NCI-H1048 (cell line): ENCODE measurements around the gene HOXD9.
A peak's percentile ranks its signal among the peaks of the same experiment; 100 is the strongest.

Experiments used
- DNase-seq: peaks from one replicate; lab custom pipeline; 2025; lab: John Stamatoyannopoulos, UW

HOXD9 gene

DNA sequence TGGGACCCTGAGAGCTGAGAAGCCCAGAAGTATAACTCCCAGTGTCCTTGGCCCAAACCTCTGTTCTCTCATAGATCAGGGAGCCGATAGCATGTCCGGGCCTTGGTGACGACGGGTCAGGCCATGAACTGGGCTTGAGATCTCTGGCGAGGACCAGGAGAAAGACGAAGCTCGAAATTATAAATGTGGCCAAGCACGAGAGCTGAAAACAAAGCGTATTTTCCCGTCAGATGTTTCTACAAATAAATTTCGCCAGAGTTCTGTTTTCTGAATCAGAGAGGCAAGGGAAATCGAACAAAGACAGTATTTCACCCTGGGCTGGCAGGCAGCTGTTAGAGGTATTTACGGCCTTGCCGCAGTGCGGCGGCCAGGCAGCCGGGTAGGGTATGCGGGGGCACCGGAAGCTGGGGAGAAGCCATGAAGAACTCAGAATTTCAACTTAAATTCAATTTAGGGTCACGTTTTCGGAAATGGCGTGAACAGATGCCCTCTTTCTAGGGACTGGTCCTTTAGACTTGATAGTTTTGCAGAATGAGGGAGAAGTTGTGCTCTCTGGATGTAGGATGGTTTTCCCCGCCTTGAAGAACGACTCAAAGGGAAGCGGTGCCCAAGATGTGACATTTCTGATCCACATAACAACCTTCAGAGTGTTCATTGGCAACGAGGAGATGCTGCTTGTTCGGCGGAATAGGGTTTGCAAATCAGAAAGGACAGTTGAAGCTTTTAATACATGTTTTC, 16.6 kb downstream of the HOXD9 start:
- DNase-seq: no peak

DNA sequence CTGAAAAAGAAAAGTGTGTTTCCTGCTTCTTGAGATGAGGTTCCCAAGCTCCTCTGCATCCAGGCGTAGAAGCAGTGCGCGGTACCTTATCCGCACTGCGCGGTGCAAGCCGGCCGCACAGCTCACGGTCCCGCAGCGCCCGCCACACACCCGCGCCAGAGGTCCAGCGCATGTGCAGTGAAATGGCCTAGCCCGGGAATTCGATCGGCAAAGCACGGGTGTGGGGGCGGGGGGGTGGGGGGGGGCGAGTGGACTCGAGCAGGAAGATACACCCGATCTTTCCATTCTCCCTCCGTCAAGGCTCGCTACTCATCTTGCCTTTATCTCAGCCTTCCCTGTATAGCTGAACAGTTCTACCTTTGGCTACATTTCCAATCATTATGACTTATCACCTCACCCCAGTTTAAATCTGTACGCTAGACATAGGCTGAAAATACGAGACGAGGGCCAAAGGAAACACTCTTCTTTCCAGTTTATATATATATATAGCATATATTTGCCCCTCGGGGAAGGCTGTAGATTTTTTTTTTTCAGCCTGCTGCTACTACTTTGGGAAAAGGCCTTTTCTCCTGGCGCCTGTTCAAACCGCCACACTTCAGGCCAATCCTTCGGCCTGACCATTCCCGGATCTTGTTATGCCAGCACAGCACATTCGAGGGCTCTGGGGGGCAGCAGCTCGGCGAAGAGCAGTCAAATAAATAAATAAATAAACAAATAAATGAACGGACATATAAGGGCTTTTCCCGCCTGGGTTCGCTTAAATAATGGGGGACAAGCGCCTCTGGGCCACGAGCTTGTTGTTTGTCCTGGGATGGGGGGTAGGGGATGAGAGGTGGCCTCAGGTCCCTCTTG, 17.4 kb downstream of the HOXD9 start:
- no peak for DNase-seq

DNA sequence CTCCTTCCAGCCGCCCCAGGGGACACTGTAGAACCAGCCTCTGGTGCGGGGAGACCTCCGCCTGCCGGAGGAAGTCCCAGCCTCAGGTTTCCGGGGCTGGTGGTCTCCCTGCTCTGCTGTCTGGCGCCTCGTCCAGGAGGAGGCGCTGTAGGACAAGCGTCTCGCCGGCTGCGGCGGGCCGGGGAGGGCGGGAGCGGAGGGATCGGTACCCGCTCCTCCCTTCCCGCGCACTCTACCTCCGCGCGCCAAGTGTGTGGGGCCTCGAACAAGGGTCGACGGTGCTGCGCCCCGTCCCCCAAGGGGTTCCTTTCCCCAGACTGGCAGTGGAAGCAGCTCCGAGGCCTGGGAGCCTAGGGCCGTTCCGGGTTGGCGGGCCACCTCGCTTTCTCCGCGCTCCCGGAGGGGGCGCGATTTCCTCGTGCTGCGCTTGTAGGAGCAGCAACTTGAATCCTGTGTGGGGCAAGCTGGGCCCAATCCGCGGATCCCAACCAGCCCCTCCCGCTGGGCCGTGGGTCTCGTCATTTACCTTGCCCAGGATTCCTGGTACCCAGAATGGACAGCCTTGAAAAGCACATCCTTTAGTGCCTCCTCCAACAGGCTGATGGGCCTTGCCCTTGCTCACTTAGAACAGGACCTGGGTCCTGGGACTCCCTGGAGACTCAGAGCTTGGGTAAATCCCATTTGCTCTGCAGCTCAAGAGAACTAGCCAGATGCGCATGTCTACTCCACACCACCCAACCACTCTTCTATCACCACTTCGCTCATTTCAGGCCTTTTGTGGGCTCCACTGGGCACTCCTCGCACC, 18.2 kb downstream of the HOXD9 start:
- peak; percentile 53 for DNase-seq

DNA sequence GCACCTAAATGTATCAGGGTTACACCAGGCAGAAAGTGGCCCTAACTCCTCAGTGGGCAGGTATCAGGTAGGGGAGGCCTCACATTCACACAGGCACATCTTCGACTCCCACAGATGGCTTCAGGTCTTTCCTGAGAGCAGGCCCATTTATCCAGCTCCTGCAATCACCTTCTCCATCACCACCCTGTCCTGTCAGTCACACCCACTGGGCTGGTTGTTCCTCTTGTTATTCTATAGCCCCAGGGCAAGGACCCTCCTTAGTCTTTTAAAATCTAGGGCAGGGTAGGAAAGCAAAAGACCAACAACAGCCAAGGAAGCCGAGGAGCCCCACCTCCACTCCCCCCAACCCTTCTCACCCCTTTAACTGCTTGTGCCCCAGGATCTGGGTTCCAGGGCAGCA, 19.8 kb downstream of the HOXD9 start:
- DNase-seq: no peak

DNA sequence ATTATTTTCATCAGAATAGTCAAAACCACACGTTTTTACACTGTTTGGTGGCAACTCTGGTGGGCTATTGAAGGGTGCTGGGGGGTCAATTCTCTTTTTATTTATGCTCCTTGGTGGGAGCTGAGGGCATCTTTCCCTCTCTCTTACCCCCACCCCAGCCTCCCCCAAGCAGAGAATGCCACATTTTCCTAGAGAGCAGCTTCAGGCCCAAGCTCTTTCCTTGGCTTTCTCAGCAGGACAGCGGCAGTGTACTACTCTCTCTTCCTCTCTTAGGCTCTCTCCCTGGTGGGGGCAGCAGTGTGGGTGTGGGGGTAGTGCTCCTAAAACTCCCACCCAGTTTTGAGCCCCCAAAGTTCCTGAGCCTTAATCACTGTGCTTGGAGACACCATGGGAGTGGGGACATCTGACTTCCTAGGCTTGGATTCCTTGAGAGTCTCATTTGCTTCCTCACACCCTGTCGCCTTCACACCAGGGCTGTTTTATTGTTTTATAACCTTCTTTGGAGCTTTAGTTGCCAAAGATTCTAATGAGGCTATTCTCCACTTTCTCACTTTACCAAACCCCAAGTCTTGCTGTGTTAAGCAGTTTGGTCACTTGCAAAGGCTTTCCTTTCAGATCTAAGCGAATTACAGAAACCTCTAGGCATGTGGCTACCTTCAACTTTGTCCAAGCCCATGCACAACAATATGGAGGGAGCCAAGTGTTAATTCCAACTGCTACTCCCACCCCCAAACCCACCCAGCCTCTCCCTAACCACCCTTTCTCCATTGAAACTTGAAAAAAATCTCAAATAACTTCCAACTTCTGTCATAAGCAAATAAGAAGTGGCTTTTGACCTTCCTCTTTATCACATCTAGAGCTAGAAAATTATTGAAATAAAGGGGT, 22.8 kb downstream of the HOXD9 start:
- DNase-seq: no peak

DNA sequence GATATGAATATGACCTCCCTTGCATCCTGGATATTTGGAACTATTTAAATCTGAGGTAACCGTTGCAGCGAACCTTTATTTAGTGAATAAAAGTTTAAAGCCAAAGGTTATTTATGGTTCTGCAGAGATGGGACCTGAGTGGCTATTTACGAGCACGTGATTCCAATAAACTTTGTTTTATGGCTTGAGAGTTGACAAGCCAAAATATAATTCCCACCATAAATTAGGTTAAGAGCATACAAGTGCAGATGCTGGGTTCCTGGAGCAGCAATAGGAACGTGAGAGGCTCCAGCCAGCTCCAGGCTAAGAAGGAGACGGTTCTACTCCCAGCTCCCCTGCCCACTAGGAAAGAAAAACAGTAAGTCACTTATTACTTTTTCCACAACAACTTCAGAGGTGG, 23.6 kb downstream of the HOXD9 start:
- DNase-seq: no peak

DNA sequence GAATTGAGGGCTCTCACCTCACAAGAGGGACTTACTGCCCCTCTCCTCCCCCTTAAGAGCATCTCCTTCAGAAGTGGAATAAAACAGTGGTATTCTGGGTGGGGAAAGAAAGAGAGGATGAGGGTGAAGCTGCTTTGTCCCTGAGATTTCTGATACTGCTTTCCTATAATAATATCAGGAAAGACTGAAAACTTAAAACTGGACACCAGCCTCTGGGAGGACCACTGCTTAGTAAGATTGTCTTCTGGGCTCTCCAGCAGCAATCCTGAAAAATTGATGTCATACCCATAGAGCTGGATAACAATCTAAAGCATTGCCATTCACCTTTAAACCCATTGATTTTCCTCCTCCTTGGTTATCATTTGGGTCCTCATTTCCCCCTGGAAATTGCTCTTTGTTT, 24.1 kb downstream of the HOXD9 start:
- no peak for DNase-seq

DNA sequence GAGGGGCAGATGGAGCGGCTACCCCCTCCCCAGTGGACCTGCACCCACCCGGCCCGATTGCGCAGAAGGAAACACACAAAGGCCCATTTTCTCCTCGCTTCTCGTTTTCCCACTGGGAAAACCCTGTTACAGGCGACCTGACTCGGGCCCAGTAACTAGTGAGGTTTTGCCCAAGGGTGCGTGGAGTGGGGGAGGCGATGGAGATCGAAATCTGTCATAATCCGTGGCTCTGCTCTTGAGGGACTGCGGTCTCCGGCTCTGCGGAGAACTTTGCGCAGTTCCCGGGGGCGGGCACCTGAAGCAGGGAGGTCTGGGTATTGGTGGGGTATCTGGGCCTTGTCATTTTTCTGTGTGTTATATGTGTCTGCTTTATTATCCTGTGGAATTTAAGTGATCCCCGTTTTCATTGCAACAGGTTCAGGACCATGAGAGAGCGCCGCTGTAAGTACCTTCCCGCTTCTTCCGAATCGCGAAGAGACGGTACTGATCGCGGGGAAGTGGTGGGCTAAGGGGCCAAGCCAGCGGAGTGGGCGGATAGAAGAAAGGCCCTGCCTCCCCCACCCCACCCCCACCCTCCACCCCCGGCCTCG, 24.8 kb downstream of the HOXD9 start:
- no peak for DNase-seq

DNA sequence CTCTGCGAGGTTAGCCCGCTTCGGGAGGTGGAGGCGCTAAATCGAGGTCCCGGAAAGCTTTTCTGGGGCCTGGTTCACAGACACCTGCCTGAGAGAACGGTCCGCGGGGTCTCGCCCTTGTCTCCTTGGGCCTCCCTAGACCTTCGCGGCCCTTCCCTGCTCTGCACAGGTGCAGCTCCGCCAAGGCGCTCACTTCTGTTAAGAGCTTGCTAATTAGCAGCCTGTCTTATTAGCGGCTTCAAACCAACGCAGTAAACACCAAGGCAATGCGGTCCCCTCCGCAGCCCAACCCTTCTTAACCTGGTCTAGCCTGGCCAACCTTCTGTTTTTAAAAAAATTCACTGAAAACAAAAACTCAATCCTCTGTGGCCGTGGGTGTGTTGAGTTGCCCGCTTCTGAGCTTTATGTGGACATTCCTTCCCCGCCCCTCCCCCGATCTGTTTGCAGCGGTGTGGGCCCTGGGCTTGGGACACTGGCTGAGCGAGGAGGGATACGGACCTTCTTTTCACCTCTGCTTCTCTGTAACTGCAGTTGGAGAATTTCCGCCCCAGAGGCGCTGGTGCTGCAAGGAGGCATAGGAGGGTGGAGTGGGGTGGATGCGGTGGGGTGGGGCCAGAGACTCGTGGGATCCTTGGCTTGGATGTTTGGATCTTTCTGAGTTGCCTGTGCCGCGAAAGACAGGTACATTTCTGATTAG, 25.4 kb downstream of the HOXD9 start:
- DNase-seq: no peak

DNA sequence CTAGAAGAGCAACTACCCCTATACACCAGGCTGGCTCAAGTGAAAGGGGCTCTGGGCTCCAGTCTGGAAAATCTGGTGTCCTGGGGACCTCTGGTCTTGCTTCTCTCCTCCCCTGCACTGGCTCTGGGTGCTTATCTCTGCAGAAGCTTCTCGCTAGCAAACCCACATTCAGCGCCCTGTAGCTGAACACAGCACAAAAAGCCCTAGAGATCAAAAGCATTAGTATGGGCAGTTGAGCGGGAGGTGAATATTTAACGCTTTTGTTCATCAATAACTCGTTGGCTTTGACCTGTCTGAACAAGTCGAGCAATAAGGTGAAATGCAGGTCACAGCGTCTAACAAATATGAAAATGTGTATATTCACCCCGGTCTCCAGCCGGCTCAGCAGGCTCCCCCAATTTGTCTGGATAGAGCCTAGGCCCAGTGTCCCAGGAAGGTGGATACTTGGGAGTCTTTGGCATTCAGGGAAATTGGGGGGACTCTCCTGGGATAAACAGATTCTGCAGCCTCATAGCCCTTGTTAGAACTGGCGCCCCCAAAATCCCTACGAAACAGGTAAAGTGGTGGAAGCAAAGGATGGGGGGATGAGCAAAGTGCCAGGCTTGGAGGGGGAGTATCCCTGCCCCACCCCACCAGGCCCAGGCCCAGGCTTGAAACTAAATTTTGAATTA, 26.4 kb downstream of the HOXD9 start:
- DNase-seq: no peak

DNA sequence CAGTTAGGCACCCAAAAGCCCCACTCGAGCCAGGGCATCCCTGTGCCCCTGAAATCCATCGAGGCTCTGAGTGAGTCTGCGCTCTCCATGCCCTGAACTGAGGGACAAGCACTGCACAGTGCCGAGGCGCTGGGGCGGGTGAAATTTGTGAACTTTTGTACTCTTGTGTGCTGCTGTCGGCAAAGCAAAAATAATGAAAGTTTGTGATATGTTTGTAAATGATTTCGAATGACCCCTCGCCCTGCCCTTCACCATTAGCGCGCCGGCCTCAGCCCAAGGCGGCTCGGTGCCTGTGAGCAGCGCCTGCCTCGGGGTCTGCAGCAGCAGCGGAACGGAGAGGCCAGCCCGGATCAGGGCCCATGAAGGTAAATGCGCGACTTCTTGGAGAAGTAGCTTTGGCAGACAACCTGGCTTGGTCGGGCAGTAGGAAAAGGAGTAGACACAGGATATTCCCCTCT, 27.0 kb downstream of the HOXD9 start:
- no peak for DNase-seq

DNA sequence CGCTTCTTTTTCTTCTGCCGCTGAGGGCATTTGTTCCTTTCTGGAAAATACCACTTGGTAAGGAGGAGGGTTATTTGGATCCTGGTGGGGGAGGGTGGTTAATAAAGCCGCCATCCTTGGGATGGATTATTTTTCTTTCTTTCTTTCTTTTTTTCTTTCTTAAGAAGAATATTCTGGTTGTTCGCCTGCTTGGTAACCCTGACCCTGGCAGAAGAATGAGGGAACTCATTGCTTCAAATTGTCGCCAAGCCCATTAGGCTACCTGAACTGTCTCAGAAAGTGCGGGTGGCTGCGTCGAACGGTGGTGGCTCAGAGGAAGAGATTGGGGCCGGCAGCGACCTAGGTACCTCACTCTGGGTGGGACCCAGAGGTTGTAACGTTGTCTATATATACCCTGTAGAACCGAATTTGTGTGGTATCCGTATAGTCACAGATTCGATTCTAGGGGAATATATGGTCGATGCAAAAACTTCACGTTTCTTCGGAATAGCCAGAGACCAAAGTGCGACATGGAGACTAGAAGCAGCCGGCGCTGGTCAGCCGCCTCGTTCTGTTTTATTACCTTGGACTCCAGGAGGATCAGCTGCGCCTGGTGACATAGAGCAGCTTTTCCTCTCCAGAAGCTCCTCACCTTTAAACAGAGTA, 27.5 kb downstream of the HOXD9 start:
- DNase-seq: no peak

DNA sequence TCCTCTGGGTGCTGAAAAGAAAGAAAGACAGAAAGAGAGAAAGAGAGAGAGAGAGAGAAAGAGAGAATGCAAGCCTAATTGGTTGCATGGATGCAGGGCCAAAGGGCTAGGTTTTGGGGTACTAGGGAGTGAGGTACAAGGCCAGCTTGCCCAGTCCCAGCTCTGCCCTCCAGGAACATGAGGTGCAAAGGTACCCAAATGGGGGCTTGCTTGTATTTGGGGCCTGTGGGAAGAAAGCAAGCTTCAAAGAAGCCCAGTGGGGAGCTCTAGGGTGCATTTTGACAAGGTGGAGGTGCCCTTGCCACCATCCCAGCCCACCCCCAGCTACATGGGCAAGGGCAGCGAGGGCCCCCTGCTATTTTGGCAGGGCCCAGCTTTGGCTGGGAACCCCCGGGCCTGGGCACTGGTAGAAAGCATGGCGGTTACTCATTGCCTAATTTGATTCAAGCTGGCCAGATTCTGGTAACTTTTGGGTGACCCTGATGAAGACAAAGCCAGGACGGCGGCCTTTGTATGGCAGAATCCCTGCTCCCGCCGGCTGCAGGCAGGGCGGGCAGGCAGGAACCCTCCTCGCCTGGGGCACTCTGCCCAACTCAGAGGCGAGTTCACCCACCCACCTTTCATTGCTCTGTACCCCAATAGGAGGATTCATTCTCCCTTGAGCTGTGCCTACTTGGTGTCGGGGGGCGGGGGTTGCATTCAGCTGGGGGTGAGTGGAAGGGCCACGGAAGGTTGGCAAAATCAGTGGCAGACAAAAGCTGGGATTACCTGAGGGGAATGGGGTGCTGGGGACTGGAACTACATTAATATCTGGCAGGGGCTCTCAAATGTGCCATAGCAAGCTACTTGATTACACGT, 28.3 kb downstream of the HOXD9 start:
- DNase-seq: no peak

DNA sequence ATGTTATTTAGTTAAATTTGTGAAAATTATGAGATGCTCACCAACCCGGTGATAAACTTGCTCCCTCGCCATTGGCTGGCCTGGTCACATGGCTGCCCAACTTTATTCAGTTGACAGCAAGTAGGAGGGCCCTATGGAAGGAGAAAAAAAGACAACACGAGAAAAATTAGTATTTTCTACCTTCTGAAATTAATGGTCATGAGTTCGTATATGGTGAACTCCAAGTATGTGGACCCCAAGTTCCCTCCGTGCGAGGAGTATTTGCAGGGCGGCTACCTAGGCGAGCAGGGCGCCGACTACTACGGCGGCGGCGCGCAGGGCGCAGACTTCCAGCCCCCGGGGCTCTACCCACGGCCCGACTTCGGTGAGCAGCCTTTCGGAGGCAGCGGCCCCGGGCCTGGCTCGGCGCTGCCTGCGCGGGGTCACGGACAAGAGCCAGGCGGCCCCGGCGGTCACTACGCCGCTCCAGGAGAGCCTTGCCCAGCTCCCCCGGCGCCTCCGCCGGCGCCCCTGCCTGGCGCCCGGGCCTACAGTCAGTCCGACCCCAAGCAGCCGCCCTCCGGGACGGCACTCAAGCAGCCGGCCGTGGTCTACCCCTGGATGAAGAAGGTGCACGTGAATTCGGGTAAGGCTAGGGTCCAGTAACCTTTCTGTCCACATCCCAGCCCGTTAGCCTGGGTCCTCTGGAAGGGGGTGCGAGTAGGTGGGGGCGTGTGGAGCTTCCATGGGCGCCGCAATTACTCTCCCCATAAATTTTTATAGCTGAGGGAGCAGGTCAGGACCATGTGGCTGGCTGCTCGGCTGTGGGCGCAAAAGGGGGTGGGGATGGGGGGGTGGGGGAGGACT, 29.1 kb downstream of the HOXD9 start, which contains the start of gene HOXD4:
Gene HOXD4, plus strand, starts transcription at position 109 of the 846 bp plus-strand sequence. Its CDS starts 84 bp downstream, at position 193.
- DNase-seq: no peak

DNA sequence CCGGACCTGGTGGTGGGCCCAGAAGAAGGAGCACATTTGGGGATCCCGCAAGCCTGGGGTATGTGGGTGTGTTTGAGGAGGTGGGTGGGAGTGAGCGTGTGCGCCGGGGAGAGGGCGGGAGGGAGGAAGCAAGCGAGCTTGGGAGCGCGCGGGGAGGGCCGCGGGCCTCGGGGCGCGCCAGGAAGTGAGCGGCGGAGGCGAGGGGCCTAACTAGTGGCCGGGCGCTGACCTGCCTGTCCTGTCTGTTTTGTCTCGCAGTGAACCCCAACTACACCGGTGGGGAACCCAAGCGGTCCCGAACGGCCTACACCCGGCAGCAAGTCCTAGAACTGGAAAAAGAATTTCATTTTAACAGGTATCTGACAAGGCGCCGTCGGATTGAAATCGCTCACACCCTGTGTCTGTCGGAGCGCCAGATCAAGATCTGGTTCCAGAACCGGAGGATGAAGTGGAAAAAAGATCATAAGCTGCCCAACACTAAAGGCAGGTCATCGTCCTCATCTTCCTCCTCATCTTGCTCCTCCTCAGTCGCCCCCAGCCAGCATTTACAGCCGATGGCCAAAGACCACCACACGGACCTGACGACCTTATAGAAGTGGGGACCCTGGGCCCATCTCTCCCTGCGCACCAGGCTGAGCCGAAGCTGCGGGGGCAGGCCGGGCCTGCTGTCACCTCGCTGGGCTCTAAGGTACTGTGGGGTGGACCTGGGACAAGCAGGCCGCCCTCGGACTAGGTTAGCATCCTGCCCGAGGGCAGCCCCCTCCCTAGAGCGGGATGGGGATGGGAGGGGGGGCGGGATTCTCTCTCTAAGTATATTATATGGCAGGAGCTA, 30.0 kb downstream of the HOXD9 start:
- no peak for DNase-seq

DNA sequence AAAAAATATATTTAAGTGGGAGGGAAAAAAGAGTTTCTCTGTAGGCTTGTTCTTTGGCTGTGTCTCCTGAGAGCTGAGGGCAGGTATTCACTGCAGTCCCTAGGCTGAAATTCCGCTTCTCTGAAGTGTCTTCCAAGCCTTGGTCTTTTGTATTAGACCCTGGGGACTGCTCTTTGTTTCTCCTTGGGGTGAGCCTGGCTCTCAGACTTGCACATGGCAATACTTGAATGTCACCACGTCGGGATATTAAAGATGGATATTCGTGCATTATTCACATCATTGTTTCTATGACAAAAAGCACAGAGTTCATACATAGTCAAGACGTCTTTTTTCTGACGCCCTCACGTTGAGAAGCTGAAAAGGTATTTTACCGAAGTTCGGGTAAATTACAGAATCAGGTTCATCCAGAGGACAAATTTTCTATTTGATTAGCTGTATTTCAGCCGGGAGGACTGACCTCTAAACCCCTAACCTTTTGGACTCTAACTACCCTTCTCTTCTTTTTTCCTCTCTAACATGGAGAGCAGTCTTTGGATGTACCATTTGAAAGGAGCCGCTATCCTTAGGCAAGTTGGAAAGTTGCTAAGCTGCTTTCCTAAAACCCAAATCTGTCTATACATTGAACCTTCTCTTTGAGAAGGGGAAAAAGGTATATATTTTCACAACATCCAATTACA, 32.2 kb downstream of the HOXD9 start:
- no peak for DNase-seq
